GM23338 (cell line): ENCODE measurements around the gene ZNF549.

Experiments
- CTCF ChIP-seq, 2 experiments: fragments of 200-600 bp in 1 of 2; sonication (generic) in 1 of 2; conservative IDR thresholded peaks; 2 replicates each; pipeline versions ENCODE4 v1.5.1 to v1.6.1; 2016 to 2017; ENCODE audit warnings: antibody characterized with exemption in 2 of 2, low read depth in 2 of 2, mild to moderate bottlenecking in 2 of 2, moderate library complexity in 1 of 2
- ETS1 ChIP-seq: IDR thresholded peaks from 2 replicates; pipeline ENCODE4 v1.6.1; 2016; ENCODE audit warnings: antibody characterized with exemption
- REST ChIP-seq: IDR thresholded peaks from one replicate; pipeline ENCODE4 v1.6.1; 2018; ENCODE audit warnings: antibody characterized with exemption; ENCODE audit not compliant: unreplicated experiment

- TF ChIP-seq CTCF (conservative IDR thresholded peaks at IDR 0.05; ENCODE audit: low read depth in 2 of 2) (no peak), ETS1 (no peak), REST (no peak)
These were observed 56.0 kb downstream of the ZNF549 start for GRCh38 chr19:57583104-57583520.
